ENCODE data around the gene PODN. TPM values are rescaled to one million over a fixed set of nuclear protein-coding genes. Genes with fewer than 3 reads are reported as not detected.

Gene PODN
- total RNA-seq, 1 experiment from 2014 or later = 0.17 TPM

DNA sequence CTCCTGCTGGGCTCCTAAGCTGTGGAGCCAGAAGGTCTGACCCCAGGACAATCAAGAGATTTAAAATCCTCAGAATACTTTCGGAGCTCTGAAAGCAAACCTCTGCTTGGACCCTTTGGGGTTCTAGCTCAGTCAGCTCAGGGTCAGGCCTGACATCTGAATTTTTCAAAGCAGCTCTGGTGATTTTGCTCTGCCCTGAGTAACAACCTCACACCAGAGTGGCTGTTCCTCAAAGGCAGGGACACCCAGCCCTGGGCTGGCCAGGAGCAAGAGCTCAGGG is 68.5 kb downstream of the PODN start:
- Mint-ChIP-seq H3K36me3 (ENCODE audit: insufficient read depth in 1 of 3, low read depth in 3 of 3) (no peaks in the 10 kb centered on the region), H3K4me3 (no peak overlapping the region)
- no peak overlapping the region for H3T11ph ChIP-seq (ENCODE audit: low read length)

More for the DNA sequence above, 68.5 kb downstream of the PODN start:
- Histone ChIP-seq H3K18ac (ENCODE audit: insufficient read length, low read depth, low read length) (no peak overlapping the region), H4K20me1 (ENCODE audit: control insufficient read depth, insufficient read depth, insufficient read length) (no peaks in the 10 kb centered on the region), H3K56ac (ENCODE audit: insufficient read length, low read depth, low read length) (no peak overlapping the region), H4K91ac (ENCODE audit: insufficient read length, low read depth, low read length) (no peak overlapping the region), H2BK15ac (ENCODE audit: low read depth, low read length) (no peak overlapping the region), H2AFZ (ENCODE audit: low read length) (no peak overlapping the region), H3K9me3 (ENCODE audit: control insufficient read depth, low read depth, low read length) (no peaks in the 10 kb centered on the region), H3K4me1 (ENCODE audit: insufficient read depth, low read length) (no peaks in the 10 kb centered on the region), H4K8ac (replicated peaks; ENCODE audit: insufficient read length, low read depth, low read length) (no peak overlapping the region), H3K79me1 (ENCODE audit: insufficient read depth, low read depth, low read length, poor library complexity, severe bottlenecking) (no peaks in the 10 kb centered on the region), H3K27ac (ENCODE audit: insufficient read length, low read depth, low read length) (no peak overlapping the region), H2AK5ac (ENCODE audit: insufficient read length, low read length) (no peak overlapping the region), H2BK120ac (ENCODE audit: low read depth, low read length, poor library complexity, severe bottlenecking) (no peak overlapping the region), H2BK12ac (ENCODE audit: insufficient read length, low read depth, low read length) (no peak overlapping the region), H3K9ac (ENCODE audit: extremely low read depth, insufficient read length, low read length) (no peak overlapping the region), H3K4me2 (ENCODE audit: insufficient read depth, insufficient read length, low read length) (no peak overlapping the region), H3K23me2 (ENCODE audit: insufficient read length, low read depth, low read length, poor library complexity, severe bottlenecking) (no peaks in the 10 kb centered on the region), H3K27me3 (ENCODE audit: insufficient read depth, low read length) (no peaks in the 10 kb centered on the region), H4K5ac (ENCODE audit: insufficient read length, low read depth, low read length) (no peak overlapping the region), H3K4ac (ENCODE audit: low read depth, low read length) (no peak overlapping the region), H2BK20ac (ENCODE audit: low read depth, low read length, poor library complexity, severe bottlenecking) (no peak overlapping the region), H3K14ac (ENCODE audit: insufficient read depth, low read length) (no peak overlapping the region), H2BK5ac (ENCODE audit: insufficient read length, low read length) (no peak overlapping the region), H3K79me2 (ENCODE audit: insufficient read depth, low read length) (no peaks in the 10 kb centered on the region), H3K23ac (ENCODE audit: insufficient read length, low read depth, low read length) (no peak overlapping the region)
- WGBS (ENCODE audit: extremely low coverage, insufficient read length, low lambda C conversion rate) = no CpG with 5 or more reads among the region's 1 CpG
- Mint-ChIP-seq H3K4me1 (peaks cover 5 to 24% of the 10 kb centered on the region in 2 experiments), H3K27ac (no peak overlapping the region), H3K27me3 (ENCODE audit: low read depth) (peaks cover 25% of the 10 kb centered on the region), H3K9me3 (no peaks in the 10 kb centered on the region)
- no peak for DNase-seq
- TF ChIP-seq CTCF (conservative IDR thresholded peaks at IDR 0.05) = no peak

Measured in H9 (cell line).